Panc1 (cell line): Measurements from ENCODE around the gene STARD8. TPM values are rescaled to one million over a fixed set of nuclear protein-coding genes. Genes with fewer than 3 reads are reported as not detected.

ENCODE experiments used
- ATAC-seq: fragments of 200-7000 bp; cut with Tn5 transposase; 2 replicates; pipeline ENCODE4 v1.9.1; 2020; ENCODE audit warnings: mild to moderate bottlenecking, moderate library complexity
- BruUV-seq: library from RNA; stranded (reverse); fragments of 400-500 nt; replicated peaks from 2 replicates; lab custom pipeline; 2021; lab: Mats Ljungman, UMichigan
- CTCF ChIA-PET: fragments of 300-600 bp; sonication (Branson Sonifier 250); formaldehyde crosslinking; loops from one replicate; lab custom pipeline; 2022; ENCODE audit warnings: antibody characterized with exemption; lab: Charles Lee
- POLR2A ChIA-PET: fragments of 300-600 bp; sonication (Branson Sonifier 250); formaldehyde crosslinking; loops from one replicate; lab custom pipeline; 2022; ENCODE audit warnings: antibody characterized with exemption; lab: Charles Lee
- DNase-seq: peaks from one replicate; pipeline ENCODE4 v3.0.0-alpha.2; 2010; ENCODE audit warnings: low read depth, low spot score
- H3K27ac ChIP-seq: 2 replicates; pipeline ENCODE4 v1.5.1; 2011; ENCODE audit warnings: mild to moderate bottlenecking, low read length, inconsistent platforms
- H3K27me3 ChIP-seq: fragments of 200-500 bp; sonication (Bioruptor generic); 2 replicates; pipeline ENCODE4 v1.6.0; 2014; ENCODE audit warnings: low read length, inconsistent platforms; ENCODE audit not compliant: control insufficient read depth, insufficient read depth
- H3K36me3 ChIP-seq: fragments of 200-500 bp; sonication (Bioruptor generic); 2 replicates; pipeline ENCODE4 v1.5.1; 2014; ENCODE audit warnings: inconsistent platforms, mild to moderate bottlenecking, low read length, moderate library complexity; ENCODE audit not compliant: control insufficient read depth, insufficient read depth
- H3K4me1 ChIP-seq: 2 replicates; pipeline ENCODE4 v1.5.1; 2011; ENCODE audit warnings: inconsistent platforms, mild to moderate bottlenecking, low read length, moderate library complexity; ENCODE audit not compliant: control insufficient read depth, insufficient read depth
- H3K4me3 ChIP-seq, 2 experiments: 2 replicates each; pipeline ENCODE4 v1.5.1; 2011 to 2012; ENCODE audit warnings: low read depth in 2 of 2, low read length in 2 of 2, mild to moderate bottlenecking in 2 of 2, inconsistent platforms in 1 of 2, moderate library complexity in 1 of 2
- H3K9me3 ChIP-seq: fragments of 200-500 bp; sonication (Bioruptor generic); 2 replicates; pipeline ENCODE4 v1.5.1; 2014; ENCODE audit warnings: low read depth, mild to moderate bottlenecking, inconsistent platforms, low read length, moderate library complexity; ENCODE audit not compliant: control insufficient read depth, insufficient read depth
- CTCF ChIP-seq: fragments of 450-650 bp; IDR thresholded peaks from 2 replicates; pipeline ENCODE4 v1.5.1; 2017; ENCODE audit warnings: mild to moderate bottlenecking
- POLR2AphosphoS5 ChIP-seq: IDR thresholded peaks from 2 replicates; pipeline ENCODE4 v1.6.1; 2012; ENCODE audit warnings: mild to moderate bottlenecking, low read depth, low read length, moderate library complexity
- REST ChIP-seq, 2 experiments: IDR thresholded peaks; 2 replicates each; pipeline ENCODE4 v1.6.1; 2011 to 2012; ENCODE audit warnings: low read depth in 2 of 2, control low read depth in 1 of 2, low read length in 1 of 2, mild to moderate bottlenecking in 1 of 2, moderate library complexity in 1 of 2; ENCODE audit not compliant: insufficient read depth in 1 of 2
- SIN3A ChIP-seq: IDR thresholded peaks from 2 replicates; pipeline ENCODE4 v1.6.1; 2012; ENCODE audit warnings: low read depth, mild to moderate bottlenecking, low read length, moderate library complexity, borderline replicate concordance; ENCODE audit not compliant: insufficient read depth
- TCF7L2 ChIP-seq: IDR thresholded peaks from 2 replicates; pipeline ENCODE4 v1.6.1; 2011; ENCODE audit warnings: mild to moderate bottlenecking, low read depth, low read length, inconsistent platforms
- in situ Hi-C: cut with HindIII; loops from 2 replicates; pipeline ENCODE4 v1.10.0; 2016; ENCODE audit warnings: low sequenced_read_pairs, low pct_unique_long_range_greater_than_20kb
- intact Hi-C: fragments of 100-400 bp; cut with micrococcal nuclease; formaldehyde crosslinking; loops from one replicate; pipeline ENCODE4 v1.10.0; 2022; ENCODE audit not compliant: unreplicated experiment
- total RNA-seq: library from RNA; stranded (reverse); gene quantifications from one replicate; pipeline ENCODE4 v1.2.1, GENCODE V29; 2021; ENCODE audit not compliant: unreplicated experiment

Gene STARD8
- total RNA-seq, 1 experiment from 2014 or later: 4.6 TPM

GRCh38 chrX:68697465-68698125, 50.1 kb downstream of the STARD8 start:
- no TSS peak for BruUV-seq
- ChIA-PET POLR2A (no interaction called here), CTCF (no interaction called here)
- TF ChIP-seq TCF7L2 (no peak), SIN3A (no peak), REST (IDR thresholded peaks at IDR 0.05; ENCODE audit: insufficient read depth in 1 of 2, low read depth in 2 of 2, low read length in 1 of 2) (no peak), CTCF (no peak), POLR2AphosphoS5 (no peak)
- Histone ChIP-seq H3K4me3 (no peak overlapping the region), H3K4me1 (peaks cover 4% of the 10 kb centered on the region), H3K36me3 (no peaks in the 10 kb centered on the region), H3K27me3 (no peaks in the 10 kb centered on the region), H3K9me3 (no peaks in the 10 kb centered on the region), H3K27ac (no peak overlapping the region)
- DNase-seq (no peak), ATAC-seq (no peak)
- intact Hi-C loops: loop anchor here (10.0 kb wide), 1 partner anchor 103 kb away; no protein-coding TSS in a partner anchor
- in situ Hi-C loops: no loop called here

- ATAC-seq: no peak
- TF ChIP-seq CTCF: no peak
- no peak for TF ChIP-seq TCF7L2
- TF ChIP-seq POLR2AphosphoS5: no peak
- no peak for TF ChIP-seq SIN3A
- ChIA-PET CTCF (no interaction called here), POLR2A (no interaction called here)
- BruUV-seq: no TSS peak
- Histone ChIP-seq H3K9me3 (no peaks in the 10 kb centered on the region), H3K4me3 (no peak overlapping the region), H3K4me1 (peaks cover 4% of the 10 kb centered on the region), H3K36me3 (no peaks in the 10 kb centered on the region), H3K27me3 (no peaks in the 10 kb centered on the region), H3K27ac (no peak overlapping the region)
- in situ Hi-C loops: no loop called here
- intact Hi-C loops: loop anchor here (10.0 kb wide), 1 partner anchor 104 kb away; no protein-coding TSS in a partner anchor
- DNase-seq: no peak
These were observed 51.5 kb downstream of the STARD8 start for GRCh38 chrX:68698942-68699341.
